Endothelial cell of umbilical vein (primary cell): ENCODE data around the gene LENG9.

Experiments used
- EZH2 ChIP-seq: IDR thresholded peaks from 2 replicates; pipeline ENCODE4 v1.6.1; 2012; ENCODE audit warnings: borderline replicate concordance, low read depth, mild to moderate bottlenecking, moderate library complexity, low read length, inconsistent platforms; ENCODE audit not compliant: severe bottlenecking
- POLR2A ChIP-seq: IDR thresholded peaks from 2 replicates; pipeline ENCODE4 v1.6.1; 2012; ENCODE audit warnings: low read depth, mild to moderate bottlenecking, control low read depth, low read length
- TF ChIP-seq, protein P1 (sequence below), 2 donors: IDR thresholded peaks; 1 replicate in 1 of 2; 2 replicates in 1 of 2; pipeline ENCODE4 v1.5.1; 2011; ENCODE audit warnings: low read length in 2 of 2, mild to moderate bottlenecking in 2 of 2, moderate library complexity in 2 of 2, control low read depth in 1 of 2, inconsistent platforms in 1 of 2, low read depth in 1 of 2; ENCODE audit not compliant: insufficient read depth in 1 of 2; ENCODE audit errors: extremely low read depth in 1 of 2

GRCh38 chr19:54451331-54451871, 12.2 kb downstream of the LENG9 start:
- TF ChIP-seq, protein P1, sequence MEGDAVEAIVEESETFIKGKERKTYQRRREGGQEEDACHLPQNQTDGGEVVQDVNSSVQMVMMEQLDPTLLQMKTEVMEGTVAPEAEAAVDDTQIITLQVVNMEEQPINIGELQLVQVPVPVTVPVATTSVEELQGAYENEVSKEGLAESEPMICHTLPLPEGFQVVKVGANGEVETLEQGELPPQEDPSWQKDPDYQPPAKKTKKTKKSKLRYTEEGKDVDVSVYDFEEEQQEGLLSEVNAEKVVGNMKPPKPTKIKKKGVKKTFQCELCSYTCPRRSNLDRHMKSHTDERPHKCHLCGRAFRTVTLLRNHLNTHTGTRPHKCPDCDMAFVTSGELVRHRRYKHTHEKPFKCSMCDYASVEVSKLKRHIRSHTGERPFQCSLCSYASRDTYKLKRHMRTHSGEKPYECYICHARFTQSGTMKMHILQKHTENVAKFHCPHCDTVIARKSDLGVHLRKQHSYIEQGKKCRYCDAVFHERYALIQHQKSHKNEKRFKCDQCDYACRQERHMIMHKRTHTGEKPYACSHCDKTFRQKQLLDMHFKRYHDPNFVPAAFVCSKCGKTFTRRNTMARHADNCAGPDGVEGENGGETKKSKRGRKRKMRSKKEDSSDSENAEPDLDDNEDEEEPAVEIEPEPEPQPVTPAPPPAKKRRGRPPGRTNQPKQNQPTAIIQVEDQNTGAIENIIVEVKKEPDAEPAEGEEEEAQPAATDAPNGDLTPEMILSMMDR (IDR thresholded peaks at IDR 0.05; ENCODE audit: extremely low read depth in 1 of 2, insufficient read depth in 1 of 2, low read depth in 1 of 2, low read length in 2 of 2), result no peak
- TF ChIP-seq POLR2A, result no peak
- no peak for TF ChIP-seq EZH2
